GM21447 (cell line): Measurements from ENCODE around the gene UGT1A6.
"Not testable (repeated sequence)": the region's sequence is repeated elsewhere in the genome, so short reads cannot be mapped to it uniquely, and the experiment has no call there.

Source experiments
- ATAC-seq: cut with Tn5 transposase; IDR thresholded peaks from one replicate; pipeline ENCODE4 v1.9.1; 2021; ENCODE audit not compliant: unreplicated experiment

Gene UGT1A6

DNA sequence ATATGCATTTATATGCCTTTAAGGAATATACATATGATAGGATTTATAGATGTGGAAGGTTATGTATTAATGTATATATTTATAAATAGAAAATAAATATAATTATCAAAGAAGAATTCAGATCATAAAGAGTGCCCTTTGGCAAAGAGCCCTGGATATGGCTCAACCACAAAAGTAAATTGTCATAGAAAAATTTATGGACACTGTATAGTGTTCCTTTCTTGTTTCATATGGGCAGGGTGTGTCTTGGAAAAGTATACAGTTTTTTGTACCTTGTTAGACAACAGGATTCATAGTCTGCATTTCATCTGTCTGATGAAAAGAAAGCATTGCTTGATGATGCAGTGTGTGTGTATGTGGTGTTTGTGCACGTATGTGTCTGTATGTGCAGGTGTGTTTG lies 8.1 kb upstream of the UGT1A6 start:
- no peak for ATAC-seq

DNA sequence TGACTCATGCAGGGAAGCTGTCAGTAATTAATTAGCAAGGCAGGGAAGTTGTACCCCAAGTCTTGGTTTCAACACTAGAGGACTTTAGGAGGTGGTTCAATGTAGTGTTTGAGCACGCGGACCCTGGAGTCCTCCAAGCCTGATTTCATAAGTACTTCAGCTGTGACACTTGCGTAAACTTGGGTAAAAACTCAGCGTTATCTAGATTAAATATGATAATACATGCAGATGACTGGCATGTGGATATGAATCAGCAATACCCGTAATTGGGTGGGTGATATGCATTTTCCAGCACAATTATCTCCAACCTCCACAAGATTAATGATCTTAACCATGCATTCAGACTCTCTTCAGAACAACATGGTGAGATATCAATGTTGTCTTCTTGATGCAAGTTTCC lies 5.8 kb upstream of the UGT1A6 start:
- no peak for ATAC-seq

DNA sequence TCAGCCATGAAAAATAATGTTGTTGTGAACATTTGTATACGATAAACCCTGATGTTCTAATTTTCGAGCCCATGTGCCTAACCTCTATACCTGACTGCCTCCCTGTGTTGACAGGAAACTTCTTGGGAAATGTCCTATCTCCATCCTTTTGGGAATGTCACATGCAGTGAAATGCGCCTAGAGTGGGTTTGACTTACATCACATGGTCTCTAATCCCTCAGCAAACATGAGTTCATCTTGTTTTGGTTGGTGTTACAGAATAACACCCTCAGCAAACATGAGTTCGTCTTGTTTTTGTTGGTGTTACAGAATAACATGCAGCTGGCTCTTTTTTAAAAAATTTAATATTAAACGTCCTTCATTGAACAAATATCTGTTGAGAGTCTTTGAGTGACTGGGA lies 4.3 kb upstream of the UGT1A6 start:
- ATAC-seq: no peak

DNA sequence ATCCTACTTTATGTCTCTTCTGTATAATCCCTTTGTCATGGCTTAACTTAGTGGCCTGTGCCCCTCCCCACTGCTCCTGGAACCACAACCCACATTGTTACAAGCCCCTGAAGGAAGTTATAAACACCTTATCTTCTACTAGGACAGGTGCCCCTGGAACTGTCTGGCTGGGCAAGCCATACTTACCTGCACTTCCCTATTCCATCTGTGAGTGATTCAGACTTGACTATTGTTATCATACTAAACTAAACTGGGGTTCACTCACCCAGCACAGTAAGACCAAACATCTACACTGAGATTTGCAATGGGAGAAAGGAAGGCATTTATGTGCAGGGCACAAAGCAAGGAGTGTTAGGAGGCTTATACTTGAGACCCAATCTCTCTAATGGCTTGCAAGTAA lies 3.7 kb upstream of the UGT1A6 start:
- no peak for ATAC-seq

DNA sequence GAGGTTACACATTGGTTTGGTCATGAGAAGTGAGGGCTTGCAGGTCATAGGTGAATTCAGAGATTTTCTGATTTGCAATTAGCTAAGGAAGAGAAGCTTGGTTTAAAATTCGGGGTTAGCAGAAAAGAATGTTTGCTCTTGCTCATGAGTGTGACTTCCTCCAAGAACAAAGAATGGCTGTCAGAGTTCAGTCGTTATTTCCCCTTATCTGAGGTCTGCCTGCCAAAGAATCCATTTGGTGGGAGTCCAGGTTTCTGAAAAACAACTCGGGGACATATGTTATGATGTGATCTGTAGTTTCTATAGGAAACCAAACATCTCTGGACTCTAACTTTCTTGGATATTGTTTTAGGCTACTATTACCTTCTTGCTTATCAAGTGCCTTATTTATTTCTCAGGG lies 3.2 kb upstream of the UGT1A6 start:
- ATAC-seq: no peak

DNA sequence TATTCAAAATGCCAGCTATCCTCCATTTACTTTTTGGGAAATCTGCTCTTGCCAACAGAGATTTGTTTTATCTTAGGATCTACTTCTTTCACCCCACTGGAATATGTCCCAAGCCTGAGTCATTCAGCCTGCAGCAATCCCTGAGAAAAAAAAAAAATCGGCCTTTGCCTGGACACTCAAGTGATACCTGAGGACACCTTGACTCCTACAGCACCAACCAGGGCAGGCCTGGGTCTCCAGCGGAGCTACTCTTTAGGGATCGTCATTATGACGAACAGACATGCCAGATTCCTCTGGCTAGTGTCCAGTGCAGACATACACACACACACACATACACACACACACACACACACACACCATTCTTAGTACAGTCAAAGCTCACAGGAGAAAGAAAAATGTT lies 2.2 kb upstream of the UGT1A6 start:
- ATAC-seq: no peak

DNA sequence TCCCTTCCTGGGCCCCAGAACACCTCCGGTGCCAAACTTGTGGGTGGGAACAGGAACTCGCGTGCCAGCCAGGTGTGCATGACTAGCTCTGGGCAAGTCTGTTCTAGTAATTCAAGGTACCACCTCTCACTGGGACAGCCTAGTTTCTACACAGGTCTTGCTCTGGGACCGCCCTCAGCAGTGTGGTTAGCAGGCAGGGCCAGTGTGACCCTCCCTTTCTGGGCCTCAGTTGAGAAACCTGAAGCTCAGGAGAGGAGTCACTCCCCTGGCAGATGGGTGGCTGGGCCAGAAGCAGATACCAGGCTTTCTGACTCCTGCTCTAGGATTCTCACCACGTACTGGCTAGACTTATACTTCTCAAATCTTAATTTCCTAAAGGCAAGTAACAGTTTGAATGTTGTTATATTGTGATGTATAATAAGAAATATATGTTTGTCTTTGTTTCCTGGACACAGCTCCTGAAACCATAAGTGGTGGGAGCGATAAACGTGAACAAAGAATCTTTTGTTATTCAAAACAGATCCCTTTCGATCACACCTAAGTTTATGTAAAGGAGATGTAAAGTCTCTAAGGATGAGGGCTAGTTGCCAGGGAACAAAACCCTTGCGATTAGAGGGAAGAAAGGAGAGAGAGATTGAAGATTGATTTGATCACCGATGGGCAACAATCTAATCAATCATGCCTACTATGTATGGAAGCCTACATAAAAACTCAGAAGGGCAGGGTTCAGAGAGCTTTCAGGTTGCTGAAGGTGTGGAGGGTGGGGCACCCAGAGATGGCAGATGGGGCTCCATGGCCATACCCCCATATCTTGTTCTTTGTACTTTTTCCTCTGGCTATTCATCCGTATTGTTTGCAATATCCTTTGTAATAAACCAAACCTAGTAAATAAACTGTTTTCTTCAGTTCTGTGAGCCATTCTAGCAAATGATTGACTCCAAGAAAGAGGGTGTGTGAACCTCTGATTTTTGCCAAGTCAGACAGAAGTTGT lies 952 bp upstream of the UGT1A6 start:
- no peak for ATAC-seq

DNA sequence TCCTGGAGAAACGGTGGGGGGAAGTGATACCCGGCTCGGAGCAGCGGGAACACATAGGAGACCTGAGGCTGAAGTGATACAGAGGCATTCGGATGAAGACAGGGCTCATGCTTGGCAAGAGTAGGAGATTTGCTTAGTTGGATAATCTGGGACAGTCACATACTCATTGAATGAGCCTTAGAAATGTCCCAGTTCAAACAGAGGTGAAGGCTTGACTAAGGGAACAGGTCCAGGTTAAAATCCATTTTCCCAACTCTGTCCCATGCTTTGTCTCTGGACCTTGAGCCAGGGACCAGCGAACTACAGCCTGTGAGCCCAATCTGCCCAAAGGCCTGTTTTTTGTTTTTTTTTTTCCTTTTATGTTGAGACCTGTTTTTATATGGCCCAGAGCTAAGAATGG lies 1.3 kb downstream of the UGT1A6 start:
- no peak for ATAC-seq

DNA sequence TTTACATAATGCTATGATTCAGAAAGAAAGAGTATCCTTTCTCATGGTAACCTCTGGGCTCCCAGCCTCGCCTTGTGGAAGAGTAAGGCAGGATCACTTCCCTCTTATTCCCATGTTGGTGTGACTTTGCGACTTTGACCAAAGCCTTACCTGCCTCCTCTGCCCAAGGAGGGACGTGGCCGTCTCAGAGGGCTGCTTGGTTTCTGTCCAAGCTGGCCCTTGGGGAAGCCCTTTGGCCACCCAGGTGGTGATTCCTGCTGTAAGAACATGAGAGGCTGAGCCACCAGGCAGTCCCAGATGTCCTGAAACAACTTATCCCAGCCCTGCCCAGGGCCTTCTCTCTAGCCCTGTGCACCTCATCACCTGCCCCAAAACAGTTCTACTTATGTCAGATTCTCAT lies 6.0 kb downstream of the UGT1A6 start:
- ATAC-seq: no peak

DNA sequence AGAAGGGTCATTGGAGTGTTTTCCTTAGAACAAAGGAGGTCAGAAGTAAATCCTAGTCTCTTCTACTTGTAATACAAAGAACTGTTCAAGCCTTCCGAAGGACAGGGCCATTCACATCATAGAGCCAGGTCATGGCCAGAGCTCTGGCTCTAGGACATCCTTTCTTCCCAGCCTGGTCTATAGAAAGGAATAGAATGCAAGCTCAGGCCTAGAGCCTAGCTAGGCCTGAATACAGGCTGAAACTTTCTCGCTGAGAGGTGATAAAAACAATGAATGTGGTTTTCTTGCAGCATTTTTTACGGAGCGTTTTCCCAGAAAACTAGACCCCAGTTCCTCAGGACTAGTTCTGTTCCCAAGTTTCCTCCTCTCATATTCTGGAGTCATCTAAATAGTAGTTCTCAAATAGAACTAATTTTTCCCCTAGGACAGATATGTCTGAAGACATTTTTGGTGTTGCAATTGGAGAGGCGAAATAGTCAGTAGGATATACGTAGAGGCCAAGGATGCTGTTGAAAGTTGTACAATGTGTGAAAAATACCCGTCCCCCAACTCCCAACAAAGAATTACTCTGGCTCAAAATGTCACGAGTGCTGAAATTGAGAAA lies 6.8 kb downstream of the UGT1A6 start:
- no peak for ATAC-seq

DNA sequence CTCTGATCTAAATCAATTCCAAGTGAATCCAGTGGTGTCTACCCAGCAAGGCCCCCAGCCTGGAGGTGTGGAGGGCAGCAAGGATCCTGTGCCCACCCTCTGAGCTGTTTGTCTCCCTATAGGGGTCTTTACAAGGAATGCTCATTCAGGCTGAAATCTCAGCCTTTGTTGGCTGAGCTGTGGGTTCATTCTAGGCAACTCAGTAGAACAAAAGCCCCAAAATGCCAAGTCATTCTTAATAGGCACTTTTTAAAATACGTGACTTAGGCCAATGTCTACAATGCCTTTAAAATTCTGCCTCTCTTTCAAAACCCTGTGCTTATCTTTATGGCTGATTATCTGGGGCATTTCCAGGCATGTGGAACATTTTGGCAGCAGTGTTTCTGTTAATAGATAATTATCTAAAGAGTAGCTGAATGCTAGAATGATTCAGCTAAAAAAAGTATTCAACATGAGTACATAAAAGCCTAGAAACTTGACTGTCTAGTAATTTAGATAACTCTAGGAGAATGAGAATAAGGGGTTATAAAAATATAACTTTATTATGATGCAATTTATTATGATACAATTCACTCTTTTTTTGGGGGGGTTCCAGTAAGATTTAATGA lies 7.4 kb downstream of the UGT1A6 start:
- no peak for ATAC-seq

DNA sequence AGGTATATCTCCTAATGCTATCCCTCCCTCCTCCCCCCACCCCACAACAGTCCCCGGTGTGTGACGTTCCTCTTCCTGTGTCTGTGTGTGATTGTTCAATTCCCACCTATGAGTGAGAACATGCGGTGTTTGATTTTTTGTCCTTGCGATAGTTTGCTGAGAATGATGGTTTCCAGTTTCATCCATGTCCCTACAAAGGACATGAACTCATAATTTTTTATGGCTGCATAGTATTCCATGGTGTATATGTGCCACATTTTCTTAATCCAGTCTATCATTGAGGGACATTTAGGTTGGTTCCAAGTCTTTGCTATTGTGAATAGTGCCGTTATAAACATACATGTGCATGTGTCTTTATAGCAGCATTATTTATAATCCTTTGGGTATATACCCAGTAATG lies 8.2 kb downstream of the UGT1A6 start:
- not testable (repeated sequence) for ATAC-seq

DNA sequence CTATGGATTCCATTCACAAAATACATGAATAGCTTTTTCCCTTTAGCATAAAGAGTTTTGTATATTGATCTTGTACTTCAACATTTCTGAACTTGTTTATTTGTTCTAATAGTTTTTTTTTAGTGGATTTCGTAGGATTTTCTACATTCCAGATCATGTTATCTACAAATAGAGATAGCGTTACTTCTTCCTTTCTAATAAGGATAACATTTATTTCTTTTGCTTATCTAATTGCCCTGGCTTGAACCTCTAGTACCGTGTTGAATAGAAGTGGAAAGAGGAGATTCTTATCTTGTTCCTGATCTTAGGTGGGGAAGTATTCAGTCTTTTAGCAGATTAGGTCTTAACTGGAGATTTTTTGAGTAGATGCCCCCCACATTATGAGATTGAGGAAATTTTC lies 9.5 kb downstream of the UGT1A6 start:
- no peak for ATAC-seq

DNA sequence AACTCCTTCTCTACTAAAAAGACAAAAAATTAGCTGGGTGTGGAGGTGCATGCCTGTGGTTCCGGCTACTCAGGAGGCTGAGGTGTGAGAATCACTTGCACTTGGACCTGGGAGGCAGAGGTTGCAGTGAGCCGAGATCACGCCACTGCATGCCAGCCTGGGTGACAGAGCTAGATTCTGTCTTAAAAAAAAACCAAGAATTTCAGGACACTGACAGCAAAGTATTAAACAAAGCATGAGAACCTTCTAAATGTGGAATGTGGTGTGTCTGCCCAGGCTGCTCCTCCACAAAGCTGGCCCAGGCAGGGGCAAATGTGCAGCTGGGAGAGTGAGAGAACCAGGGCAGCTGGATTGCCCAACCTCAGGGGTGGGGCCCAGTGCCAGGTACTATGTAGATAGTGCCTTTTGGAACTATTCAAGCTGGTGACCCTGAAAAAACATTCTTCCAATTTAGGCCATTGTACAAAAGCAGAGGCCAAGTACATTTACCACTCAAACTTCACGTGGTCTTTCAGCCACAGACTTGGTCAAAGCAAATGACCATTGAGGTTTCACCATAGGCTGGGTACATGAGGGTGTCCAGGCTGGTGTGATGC lies 13.3 kb downstream of the UGT1A6 start:
- no peak for ATAC-seq

DNA sequence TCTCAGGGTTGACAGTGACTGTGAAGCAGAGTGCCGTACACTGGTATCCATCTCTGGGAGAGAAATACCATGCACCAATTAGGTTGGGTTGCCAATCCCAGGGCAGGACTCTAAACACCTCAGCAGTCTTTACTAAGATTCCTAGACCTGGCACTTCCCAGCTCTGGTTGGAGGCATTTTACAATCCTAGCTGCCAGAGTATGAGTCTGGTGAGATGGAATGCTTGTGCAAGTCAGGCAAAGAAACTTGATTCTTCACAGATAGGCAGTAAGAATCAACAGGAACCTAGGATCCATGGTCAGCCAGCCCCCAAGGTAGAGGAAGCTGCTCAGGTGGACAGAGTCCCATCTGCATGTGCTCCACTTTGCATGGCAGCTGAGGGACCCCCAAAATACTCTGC lies 14.0 kb downstream of the UGT1A6 start:
- no peak for ATAC-seq

DNA sequence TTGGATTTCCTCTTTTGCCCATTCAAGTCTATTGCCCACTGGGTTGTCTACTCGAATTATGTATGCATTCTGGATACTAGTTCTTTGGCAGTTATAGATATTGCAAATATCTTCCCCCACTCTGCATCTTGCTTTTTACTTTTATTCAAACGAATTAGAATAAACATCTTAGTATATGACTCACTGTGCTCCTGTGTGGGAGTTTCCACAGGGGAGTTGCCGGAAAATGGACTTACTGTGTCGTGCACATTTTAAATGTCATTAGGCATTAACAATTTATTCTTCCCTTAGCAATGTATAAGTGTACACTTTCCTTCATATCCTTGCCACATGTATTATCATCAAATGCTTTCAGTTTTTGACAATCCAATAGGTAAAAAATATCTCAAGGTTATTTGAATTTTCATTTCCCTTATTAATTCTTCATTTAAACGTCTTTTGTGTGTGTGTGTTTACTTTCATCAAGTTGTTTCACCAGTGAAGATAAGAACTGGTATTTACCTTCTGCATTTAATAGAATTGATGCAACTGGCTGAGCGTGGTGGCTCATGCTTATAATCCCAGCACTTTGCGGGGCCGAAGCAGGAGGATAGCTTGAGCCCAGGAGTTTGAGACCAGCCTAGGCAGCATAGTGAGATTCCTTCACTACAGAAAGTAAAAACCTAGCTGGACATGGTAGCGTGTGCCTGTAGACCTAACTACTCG lies 15.4 kb downstream of the UGT1A6 start:
- no peak for ATAC-seq

DNA sequence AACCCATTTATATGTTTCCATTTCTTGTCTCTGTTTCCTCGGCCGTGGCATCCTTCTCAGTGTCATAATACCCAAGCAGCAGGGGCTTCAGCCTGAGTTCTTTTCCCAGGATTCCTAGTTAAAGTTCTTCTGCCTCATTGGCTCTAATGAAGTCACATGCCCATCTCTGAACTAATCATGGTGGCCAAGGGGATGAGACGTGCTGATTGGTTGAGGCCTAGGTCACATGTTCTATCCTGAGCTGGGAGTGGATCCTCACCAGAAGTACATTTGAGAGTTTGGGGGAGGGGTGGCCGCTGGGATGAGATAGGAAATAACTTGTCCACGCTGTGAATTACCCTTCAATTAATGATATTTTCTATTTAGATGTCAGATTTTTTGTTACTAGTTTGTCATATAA lies 16.3 kb downstream of the UGT1A6 start:
- no peak for ATAC-seq

DNA sequence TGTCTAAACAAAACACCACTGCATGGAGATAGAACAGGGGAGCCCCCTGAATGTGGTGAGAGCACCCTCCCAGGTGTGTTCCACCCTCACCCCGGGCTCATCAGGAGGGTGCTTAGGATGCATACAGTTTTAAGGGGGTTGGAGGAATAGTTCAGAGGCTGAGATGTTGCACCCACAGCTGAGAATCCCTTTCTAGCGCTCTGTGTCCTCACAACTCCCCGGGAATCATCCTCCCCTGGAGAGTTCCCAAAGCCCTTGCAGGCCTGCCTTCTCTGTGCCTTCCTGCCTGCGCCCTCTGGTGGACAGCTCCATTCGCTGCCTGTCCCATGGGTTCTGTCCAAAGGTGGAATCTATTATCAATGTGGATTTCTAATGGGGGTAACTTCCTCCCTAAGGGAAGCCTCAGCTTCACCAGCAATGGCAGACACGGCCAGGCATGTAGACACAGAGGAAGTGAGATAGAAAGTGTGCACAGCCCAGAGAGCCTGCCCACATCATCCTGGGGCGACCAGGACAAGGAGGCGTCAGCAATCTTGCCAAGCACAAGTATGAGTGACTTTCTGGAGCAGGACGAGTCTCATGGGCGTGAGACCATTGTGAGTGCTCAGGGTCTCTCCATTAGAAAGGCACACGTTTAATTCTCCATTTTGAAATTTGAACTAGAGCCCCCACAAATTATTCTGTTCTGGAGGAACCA lies 18.8 kb downstream of the UGT1A6 start:
- ATAC-seq: no peak

DNA sequence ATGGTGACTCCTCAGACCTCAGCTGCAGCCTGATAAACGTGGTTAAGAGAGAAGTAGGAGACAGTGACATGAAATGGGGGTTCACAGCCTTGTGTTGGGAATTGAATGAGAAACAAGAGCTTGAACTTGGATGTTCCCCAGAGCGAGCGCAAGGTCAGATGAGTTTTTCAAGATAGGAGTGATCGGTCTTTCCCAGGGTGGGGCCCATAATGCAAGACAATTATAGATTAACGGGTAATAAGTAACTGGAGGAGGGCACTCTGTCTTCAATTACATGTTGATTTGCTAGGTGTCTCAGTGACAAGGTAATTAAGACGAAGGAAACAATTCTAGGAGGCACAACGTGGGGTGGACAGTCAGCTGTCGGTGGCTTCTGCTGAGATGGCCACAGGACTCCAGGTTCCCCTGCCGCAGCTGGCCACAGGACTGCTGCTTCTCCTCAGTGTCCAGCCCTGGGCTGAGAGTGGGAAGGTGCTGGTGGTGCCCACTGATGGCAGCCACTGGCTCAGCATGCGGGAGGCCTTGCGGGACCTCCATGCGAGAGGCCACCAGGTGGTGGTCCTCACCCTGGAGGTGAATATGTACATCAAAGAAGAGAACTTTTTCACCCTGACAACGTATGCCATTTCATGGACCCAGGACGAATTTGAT lies 20.0 kb downstream of the UGT1A6 start, which contains the start of gene UGT1A5:
TSS of gene UGT1A5 (plus strand) at position 297 of the 651 bp plus-strand sequence. CDS start at position 382, 85 bp downstream.
- ATAC-seq: no peak

DNA sequence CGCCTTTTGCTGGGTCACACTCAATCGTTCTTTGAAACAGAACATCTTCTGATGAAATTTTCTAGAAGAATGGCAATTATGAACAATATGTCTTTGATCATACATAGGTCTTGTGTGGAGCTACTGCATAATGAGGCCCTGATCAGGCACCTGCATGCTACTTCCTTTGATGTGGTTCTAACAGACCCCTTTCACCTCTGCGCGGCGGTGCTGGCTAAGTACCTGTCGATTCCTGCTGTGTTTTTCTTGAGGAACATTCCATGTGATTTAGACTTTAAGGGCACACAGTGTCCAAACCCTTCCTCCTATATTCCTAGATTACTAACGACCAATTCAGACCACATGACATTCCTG lies 20.5 kb downstream of the UGT1A6 start:
- no peak for ATAC-seq
